LNCaP clone FGC (cell line): ENCODE measurements around the gene KRT78.

ENCODE experiments used
- DNase-seq: peaks from one replicate; pipeline ENCODE4 v3.0.0-alpha.2; 2011; ENCODE audit warnings: low read depth
- H3K4me3 ChIP-seq: 2 replicates; pipeline ENCODE4 v1.5.1; 2011; ENCODE audit warnings: mild to moderate bottlenecking, low read depth, low read length, control low read depth
- TF ChIP-seq, protein P1 (sequence below): IDR thresholded peaks from 2 replicates; pipeline ENCODE4 v1.5.1; 2012; ENCODE audit warnings: mild to moderate bottlenecking; ENCODE audit not compliant: control insufficient read depth, insufficient read depth; ENCODE audit errors: extremely low read depth

The KRT78 gene

DNA sequence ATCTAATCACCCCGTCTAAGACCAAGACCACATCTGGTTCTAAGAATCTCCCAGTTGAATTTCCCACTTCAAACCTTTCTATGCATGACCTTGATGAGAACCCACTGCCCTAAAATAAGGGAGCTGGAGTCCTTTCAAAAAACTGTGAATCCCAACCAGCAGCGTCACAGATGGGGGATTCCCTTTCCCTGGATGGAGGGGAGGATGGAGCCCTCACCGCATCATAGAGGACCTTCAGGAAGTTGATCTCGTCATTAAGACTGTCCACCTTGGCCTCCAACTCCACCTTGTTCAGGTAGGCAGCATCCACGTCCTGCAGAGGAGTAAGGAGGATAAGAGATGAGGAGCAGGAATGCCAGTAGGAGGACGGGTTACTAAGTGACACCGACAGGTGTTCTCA lies 39.6 kb downstream of the KRT78 start:
- DNase-seq, result no peak
- TF ChIP-seq, protein P1, sequence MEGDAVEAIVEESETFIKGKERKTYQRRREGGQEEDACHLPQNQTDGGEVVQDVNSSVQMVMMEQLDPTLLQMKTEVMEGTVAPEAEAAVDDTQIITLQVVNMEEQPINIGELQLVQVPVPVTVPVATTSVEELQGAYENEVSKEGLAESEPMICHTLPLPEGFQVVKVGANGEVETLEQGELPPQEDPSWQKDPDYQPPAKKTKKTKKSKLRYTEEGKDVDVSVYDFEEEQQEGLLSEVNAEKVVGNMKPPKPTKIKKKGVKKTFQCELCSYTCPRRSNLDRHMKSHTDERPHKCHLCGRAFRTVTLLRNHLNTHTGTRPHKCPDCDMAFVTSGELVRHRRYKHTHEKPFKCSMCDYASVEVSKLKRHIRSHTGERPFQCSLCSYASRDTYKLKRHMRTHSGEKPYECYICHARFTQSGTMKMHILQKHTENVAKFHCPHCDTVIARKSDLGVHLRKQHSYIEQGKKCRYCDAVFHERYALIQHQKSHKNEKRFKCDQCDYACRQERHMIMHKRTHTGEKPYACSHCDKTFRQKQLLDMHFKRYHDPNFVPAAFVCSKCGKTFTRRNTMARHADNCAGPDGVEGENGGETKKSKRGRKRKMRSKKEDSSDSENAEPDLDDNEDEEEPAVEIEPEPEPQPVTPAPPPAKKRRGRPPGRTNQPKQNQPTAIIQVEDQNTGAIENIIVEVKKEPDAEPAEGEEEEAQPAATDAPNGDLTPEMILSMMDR, result no peak

DNA sequence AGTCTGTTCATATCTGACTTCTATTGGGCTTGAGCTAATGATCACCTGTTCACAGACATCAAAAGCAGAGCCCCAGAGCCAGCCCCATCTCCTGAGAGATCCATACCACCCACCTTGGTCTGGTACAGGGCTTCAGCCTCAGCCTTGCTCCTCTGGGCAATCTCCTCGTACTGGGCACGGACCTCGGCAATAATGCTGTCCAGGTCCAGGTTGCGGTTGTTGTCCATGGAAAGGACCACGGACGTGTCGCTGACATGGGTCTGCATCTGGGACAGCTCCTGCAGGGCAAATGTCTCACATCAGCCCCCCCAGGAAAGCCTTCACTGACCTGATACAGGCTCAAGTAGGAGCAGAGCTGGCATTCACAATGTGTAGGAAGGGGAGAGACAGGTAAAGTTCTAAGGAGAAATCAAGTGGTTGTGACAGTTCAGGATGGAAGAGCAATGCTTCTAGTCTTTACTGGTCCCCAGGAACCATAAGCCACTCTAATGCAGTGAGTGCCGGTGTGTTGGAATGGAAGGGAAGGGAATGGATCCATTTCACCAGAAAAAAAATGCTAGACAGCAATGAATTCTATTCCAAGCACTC lies 40.1 kb downstream of the KRT78 start:
- no peak for DNase-seq
- TF ChIP-seq, protein P1, result no peak
- H3K4me3 ChIP-seq, result no peak overlapping the region

More for the DNA sequence above, 39.6 kb downstream of the KRT78 start:
- no peak overlapping the region for H3K4me3 ChIP-seq

DNA sequence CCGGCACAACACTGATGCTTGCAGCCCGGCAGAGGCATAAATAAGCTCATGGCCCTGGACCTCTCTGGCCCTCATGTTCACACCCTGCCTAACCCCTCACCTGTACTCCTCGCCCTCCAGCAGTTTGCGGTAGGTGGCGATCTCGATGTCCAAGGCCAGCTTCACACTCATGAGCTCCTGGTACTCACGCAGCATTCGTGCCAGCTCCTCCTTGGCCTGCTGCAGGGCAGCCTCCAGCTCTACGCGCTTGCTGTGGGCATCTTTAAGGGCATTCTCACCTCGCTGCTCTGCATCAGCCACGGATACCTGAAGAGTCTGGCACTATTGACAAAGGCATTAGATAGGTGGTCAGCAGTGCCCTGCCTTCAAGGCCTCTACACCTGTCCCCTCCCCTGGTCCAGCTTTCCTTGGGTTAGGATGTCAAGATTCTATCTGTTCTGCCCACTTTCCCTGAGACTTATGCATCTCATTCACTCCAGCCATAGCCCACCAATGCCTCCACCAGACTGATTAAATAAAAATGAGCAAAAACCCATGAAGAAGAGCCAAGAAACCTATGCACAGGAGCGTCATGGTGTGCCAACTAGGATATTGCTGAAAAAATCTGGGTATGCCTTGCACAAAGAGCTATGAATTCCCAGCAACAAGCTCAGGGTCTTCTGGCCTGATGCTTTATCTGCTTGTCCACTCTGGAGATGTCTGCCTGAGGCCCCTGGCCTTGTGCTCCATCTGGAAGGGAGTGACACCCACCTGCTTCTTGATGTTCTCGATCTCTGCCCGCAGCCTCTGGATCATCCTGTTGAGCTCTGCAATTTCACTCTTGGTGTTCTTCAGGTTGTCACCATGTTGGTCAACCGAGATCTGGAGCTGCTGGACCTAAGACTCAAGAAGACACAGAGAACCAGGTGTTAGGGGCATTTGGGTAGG lies 41.0 kb downstream of the KRT78 start:
- TF ChIP-seq, protein P1, result no peak
- no peak overlapping the region for H3K4me3 ChIP-seq
- DNase-seq, result no peak

GRCh38 chr12:52806821-52807543 lies 41.8 kb downstream of the KRT78 start:
- no peak for DNase-seq
- H3K4me3 ChIP-seq, result no peak overlapping the region
- TF ChIP-seq, protein P1, result no peak

GRCh38 chr12:52806169-52806811 lies 42.5 kb downstream of the KRT78 start:
- TF ChIP-seq, protein P1, result no peak

GRCh38 chr12:52805739-52806138 lies 43.1 kb downstream of the KRT78 start:
- DNase-seq, result no peak
- no peak overlapping the region for H3K4me3 ChIP-seq
- TF ChIP-seq, protein P1, result no peak

More at GRCh38 chr12:52806169-52806811, 42.5 kb downstream of the KRT78 start:
- no peak overlapping the region for H3K4me3 ChIP-seq
- no peak for DNase-seq
